ENCODE data around the gene LUZP2. TPM values are rescaled to one million over a fixed set of nuclear protein-coding genes. Genes with fewer than 3 reads are reported as not detected.

LUZP2 gene
- total RNA-seq, 1 donor from 2014 or later = 2.1 TPM

DNA sequence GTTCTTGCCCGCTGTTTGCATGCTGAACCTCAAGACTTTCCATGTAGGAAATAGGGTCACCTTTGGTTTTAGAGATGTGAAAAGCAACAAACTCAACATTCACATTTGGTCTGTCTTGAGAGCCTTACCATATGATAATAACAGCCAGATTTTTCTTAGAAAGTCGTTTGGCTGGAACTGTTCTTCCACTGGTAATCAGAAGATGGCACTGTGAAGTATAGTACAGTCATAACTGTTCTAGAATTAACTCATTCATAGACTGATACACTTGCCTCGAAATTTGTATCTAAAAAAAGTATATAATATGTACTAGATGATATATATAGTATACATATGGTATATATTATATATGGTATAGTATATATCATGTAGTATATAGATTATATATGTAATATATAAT, 12.3 kb downstream of the LUZP2 start:
- H3K4me3 ChIP-seq (ENCODE audit: low read length in 3 of 3) = no peak overlapping the region
- H3K27ac ChIP-seq (ENCODE audit: low read depth, low read length) = no peak overlapping the region
- H3K9me3 ChIP-seq (ENCODE audit: control insufficient read depth in 3 of 3, low read length in 3 of 3) = no peaks in the 10 kb centered on the region
- H3K27me3 ChIP-seq (ENCODE audit: control insufficient read depth in 3 of 3, insufficient read depth in 3 of 3, low read length in 3 of 3) = no peaks in the 10 kb centered on the region
- H3K36me3 ChIP-seq (ENCODE audit: control insufficient read depth in 3 of 3, insufficient read depth in 3 of 3, low read length in 3 of 3) = no peaks in the 10 kb centered on the region
- no peaks in the 10 kb centered on the region for H3K4me1 ChIP-seq (ENCODE audit: control insufficient read depth in 3 of 3, insufficient read depth in 3 of 3, low read length in 3 of 3)
- H3K9ac ChIP-seq (ENCODE audit: low read depth in 1 of 3, low read length in 3 of 3) = no peak overlapping the region

DNA sequence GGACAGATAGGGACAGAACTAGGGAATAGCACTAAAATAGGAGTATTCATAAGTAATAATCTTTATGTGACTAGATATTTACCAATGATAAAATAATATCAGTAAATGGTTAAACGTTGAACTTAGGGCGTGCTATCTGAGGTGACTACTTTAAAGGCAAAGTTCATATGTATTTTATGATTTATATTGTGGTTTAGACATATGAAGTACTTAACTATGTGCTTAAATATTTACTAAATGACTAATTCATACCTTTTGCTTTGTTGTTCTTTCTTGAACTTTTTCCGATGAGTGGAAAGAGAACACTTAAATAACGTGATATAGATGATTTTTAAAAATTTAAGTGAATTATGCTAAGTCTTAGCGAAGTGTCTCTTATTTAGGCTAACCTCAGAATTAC, 14.7 kb downstream of the LUZP2 start:
- H3K27ac ChIP-seq (ENCODE audit: low read depth, low read length) = no peak overlapping the region
- H3K27me3 ChIP-seq (ENCODE audit: control insufficient read depth in 3 of 3, insufficient read depth in 3 of 3, low read length in 3 of 3) = no peaks in the 10 kb centered on the region
- H3K4me1 ChIP-seq (ENCODE audit: control insufficient read depth in 3 of 3, insufficient read depth in 3 of 3, low read length in 3 of 3) = no peaks in the 10 kb centered on the region
- no peak overlapping the region for H3K9ac ChIP-seq (ENCODE audit: low read depth in 1 of 3, low read length in 3 of 3)
- H3K4me3 ChIP-seq (ENCODE audit: low read length in 3 of 3) = no peak overlapping the region
- no peaks in the 10 kb centered on the region for H3K36me3 ChIP-seq (ENCODE audit: control insufficient read depth in 3 of 3, insufficient read depth in 3 of 3, low read length in 3 of 3)
- no peaks in the 10 kb centered on the region for H3K9me3 ChIP-seq (ENCODE audit: control insufficient read depth in 3 of 3, low read length in 3 of 3)

DNA sequence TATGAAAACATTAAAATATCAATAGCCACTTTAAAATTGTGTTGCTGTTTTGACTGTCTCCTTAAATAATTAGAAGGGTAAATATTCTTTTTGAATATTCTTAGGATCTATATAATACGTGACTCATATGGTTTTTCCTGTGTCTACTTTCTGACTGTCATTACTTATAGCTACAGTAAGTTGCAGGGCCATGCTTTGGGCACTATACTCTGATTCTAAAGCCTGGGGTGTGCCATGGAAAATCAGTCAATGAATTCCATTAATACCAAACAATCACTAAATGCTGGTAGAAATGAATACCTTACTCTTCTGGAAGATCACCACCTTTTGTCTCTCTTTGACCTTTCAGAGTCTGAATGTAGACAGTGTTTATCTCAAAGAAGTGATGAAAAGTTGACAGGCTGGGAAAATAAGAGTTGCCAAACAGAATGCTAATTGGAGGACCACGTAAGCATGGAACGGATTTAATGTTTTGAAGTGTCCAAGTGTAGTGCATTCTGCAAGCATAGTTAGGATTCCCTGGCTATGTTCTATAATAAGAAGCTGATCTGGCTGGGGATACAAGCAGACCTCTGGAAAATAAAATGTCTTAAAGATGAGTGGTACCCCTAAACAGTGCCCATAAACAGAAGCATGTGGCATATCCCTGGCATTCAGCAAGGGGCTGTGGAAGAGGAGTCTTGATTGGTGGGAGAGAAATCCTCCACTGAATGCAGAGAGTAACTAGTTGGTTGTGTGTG, 16.8 kb downstream of the LUZP2 start:
- Histone ChIP-seq H3K27me3 (ENCODE audit: control insufficient read depth in 3 of 3, insufficient read depth in 3 of 3, low read length in 3 of 3) (no peaks in the 10 kb centered on the region), H3K9ac (ENCODE audit: low read depth in 1 of 3, low read length in 3 of 3) (no peak overlapping the region), H3K27ac (ENCODE audit: low read depth, low read length) (no peak overlapping the region), H3K36me3 (ENCODE audit: control insufficient read depth in 3 of 3, insufficient read depth in 3 of 3, low read length in 3 of 3) (no peaks in the 10 kb centered on the region), H3K9me3 (ENCODE audit: control insufficient read depth in 3 of 3, low read length in 3 of 3) (no peaks in the 10 kb centered on the region), H3K4me3 (ENCODE audit: low read length in 3 of 3) (no peak overlapping the region), H3K4me1 (ENCODE audit: control insufficient read depth in 3 of 3, insufficient read depth in 3 of 3, low read length in 3 of 3) (no peaks in the 10 kb centered on the region)

DNA sequence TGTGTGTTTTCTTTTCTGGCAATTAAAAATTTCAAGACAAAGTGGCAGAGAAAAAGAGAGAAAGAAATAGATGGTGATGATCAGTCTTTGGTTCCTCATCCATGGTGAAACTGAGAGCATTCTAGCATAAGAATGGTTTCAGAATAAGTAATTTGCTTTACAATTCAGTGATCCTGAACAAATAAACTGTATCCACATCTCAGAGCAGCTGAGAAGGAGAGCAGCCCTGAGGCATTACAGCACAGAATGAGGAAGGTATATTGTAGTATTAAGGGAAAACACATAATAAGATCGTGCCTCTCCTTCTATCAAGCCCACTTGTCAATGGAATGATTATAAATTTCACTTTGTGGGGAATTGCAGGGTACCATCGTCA, 17.4 kb downstream of the LUZP2 start:
- no peaks in the 10 kb centered on the region for H3K9me3 ChIP-seq (ENCODE audit: control insufficient read depth in 3 of 3, low read length in 3 of 3)
- no peak overlapping the region for H3K27ac ChIP-seq (ENCODE audit: low read depth, low read length)
- no peak overlapping the region for H3K9ac ChIP-seq (ENCODE audit: low read depth in 1 of 3, low read length in 3 of 3)
- H3K36me3 ChIP-seq (ENCODE audit: control insufficient read depth in 3 of 3, insufficient read depth in 3 of 3, low read length in 3 of 3) = no peaks in the 10 kb centered on the region
- no peaks in the 10 kb centered on the region for H3K27me3 ChIP-seq (ENCODE audit: control insufficient read depth in 3 of 3, insufficient read depth in 3 of 3, low read length in 3 of 3)
- no peak overlapping the region for H3K4me3 ChIP-seq (ENCODE audit: low read length in 3 of 3)
- H3K4me1 ChIP-seq (ENCODE audit: control insufficient read depth in 3 of 3, insufficient read depth in 3 of 3, low read length in 3 of 3) = no peaks in the 10 kb centered on the region

DNA sequence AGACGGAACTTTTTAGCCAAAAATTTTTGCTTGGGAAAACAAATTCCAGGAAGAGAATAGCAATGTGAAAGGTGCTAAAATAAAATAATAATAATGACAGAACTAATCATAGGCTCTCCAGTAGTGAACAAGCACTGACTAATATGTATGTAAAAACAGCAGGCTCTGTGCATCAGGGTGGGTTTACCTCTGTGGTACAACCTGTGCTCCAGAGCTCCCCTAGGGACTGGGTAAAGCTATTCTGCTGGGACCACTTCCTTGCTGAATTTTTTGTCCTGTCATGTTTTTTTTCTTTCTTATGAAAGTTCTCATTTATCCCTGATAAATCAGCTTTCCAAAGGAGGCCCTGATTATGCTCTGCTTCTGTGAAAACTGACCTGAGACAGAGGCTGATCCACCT, 18.8 kb downstream of the LUZP2 start:
- Histone ChIP-seq H3K4me3 (ENCODE audit: low read length in 3 of 3) (no peak overlapping the region), H3K4me1 (ENCODE audit: control insufficient read depth in 3 of 3, insufficient read depth in 3 of 3, low read length in 3 of 3) (no peaks in the 10 kb centered on the region), H3K36me3 (ENCODE audit: control insufficient read depth in 3 of 3, insufficient read depth in 3 of 3, low read length in 3 of 3) (no peaks in the 10 kb centered on the region), H3K27me3 (ENCODE audit: control insufficient read depth in 3 of 3, insufficient read depth in 3 of 3, low read length in 3 of 3) (no peaks in the 10 kb centered on the region), H3K27ac (ENCODE audit: low read depth, low read length) (no peak overlapping the region), H3K9me3 (ENCODE audit: control insufficient read depth in 3 of 3, low read length in 3 of 3) (no peaks in the 10 kb centered on the region), H3K9ac (ENCODE audit: low read depth in 1 of 3, low read length in 3 of 3) (no peak overlapping the region)

DNA sequence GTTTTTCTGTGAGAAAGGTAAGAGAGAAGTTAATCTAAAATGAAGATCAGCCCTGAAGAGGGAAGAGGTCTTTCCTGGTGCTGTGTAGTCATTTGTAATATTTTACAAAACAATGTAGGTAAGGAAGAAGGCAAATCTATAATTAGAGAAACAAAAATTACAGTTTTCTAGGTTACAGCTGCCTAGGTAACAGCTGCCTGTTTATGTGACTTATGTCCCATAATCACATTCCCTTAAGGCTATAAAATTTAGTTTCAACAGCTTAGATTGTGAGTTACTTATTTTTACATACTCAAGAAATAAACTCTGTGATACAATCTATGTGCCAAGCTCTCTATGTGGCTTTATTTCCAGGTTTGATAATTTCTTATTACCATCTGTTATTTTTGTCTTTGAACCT, 19.8 kb downstream of the LUZP2 start:
- Histone ChIP-seq H3K27ac (ENCODE audit: low read depth, low read length) (no peak overlapping the region), H3K4me3 (ENCODE audit: low read length in 3 of 3) (no peak overlapping the region), H3K9me3 (ENCODE audit: control insufficient read depth in 3 of 3, low read length in 3 of 3) (no peaks in the 10 kb centered on the region), H3K4me1 (ENCODE audit: control insufficient read depth in 3 of 3, insufficient read depth in 3 of 3, low read length in 3 of 3) (no peaks in the 10 kb centered on the region), H3K36me3 (ENCODE audit: control insufficient read depth in 3 of 3, insufficient read depth in 3 of 3, low read length in 3 of 3) (no peaks in the 10 kb centered on the region), H3K9ac (ENCODE audit: low read depth in 1 of 3, low read length in 3 of 3) (no peak overlapping the region), H3K27me3 (ENCODE audit: control insufficient read depth in 3 of 3, insufficient read depth in 3 of 3, low read length in 3 of 3) (no peaks in the 10 kb centered on the region)

DNA sequence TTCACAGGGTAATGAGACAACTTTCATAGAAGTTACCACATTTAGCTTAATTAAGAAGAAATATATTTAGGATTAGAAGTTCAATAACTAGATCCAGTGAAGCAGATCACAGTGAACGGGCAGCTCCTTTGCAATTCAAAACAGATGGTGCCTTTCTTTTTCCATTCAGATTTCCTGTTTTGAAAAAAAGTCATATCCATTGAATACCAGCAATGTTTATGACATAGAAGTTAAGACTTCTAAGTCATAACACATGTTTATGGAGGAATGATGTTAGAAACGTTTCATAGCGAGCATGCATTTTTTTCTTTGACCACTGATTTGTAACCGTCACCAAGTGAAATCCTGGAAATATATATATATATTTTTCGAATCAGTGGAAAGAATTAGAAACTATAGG, 24.7 kb downstream of the LUZP2 start:
- Histone ChIP-seq H3K27me3 (ENCODE audit: control insufficient read depth in 3 of 3, insufficient read depth in 3 of 3, low read length in 3 of 3) (no peaks in the 10 kb centered on the region), H3K9me3 (ENCODE audit: control insufficient read depth in 3 of 3, low read length in 3 of 3) (no peaks in the 10 kb centered on the region), H3K36me3 (ENCODE audit: control insufficient read depth in 3 of 3, insufficient read depth in 3 of 3, low read length in 3 of 3) (no peaks in the 10 kb centered on the region), H3K4me3 (ENCODE audit: low read length in 3 of 3) (no peak overlapping the region), H3K4me1 (ENCODE audit: control insufficient read depth in 3 of 3, insufficient read depth in 3 of 3, low read length in 3 of 3) (no peaks in the 10 kb centered on the region), H3K9ac (ENCODE audit: low read depth in 1 of 3, low read length in 3 of 3) (no peak overlapping the region), H3K27ac (ENCODE audit: low read depth, low read length) (no peak overlapping the region)

DNA sequence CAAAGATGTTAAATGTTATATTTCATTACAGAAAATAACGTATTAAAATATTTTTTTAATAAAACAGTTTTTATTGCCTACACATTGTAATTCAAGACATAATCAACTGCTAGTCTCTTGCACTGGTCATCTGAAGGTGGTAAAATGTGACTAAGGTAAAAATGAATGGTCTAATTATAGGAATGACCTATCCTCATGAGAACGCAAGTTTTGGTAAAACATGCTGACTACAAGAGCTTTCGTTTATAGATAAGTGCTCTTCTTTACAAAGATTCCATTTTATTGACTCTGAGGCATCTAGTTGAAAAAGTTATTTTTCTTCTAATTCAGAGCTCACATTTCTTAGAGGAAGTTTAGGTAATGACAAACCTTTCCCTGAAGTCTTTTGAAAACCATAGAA, 27.3 kb downstream of the LUZP2 start:
- Histone ChIP-seq H3K9me3 (ENCODE audit: control insufficient read depth in 3 of 3, low read length in 3 of 3) (no peaks in the 10 kb centered on the region), H3K4me1 (ENCODE audit: control insufficient read depth in 3 of 3, insufficient read depth in 3 of 3, low read length in 3 of 3) (no peaks in the 10 kb centered on the region), H3K27me3 (ENCODE audit: control insufficient read depth in 3 of 3, insufficient read depth in 3 of 3, low read length in 3 of 3) (no peaks in the 10 kb centered on the region), H3K36me3 (ENCODE audit: control insufficient read depth in 3 of 3, insufficient read depth in 3 of 3, low read length in 3 of 3) (no peaks in the 10 kb centered on the region), H3K9ac (ENCODE audit: low read depth in 1 of 3, low read length in 3 of 3) (no peak overlapping the region), H3K4me3 (ENCODE audit: low read length in 3 of 3) (no peak overlapping the region), H3K27ac (ENCODE audit: low read depth, low read length) (no peak overlapping the region)

DNA sequence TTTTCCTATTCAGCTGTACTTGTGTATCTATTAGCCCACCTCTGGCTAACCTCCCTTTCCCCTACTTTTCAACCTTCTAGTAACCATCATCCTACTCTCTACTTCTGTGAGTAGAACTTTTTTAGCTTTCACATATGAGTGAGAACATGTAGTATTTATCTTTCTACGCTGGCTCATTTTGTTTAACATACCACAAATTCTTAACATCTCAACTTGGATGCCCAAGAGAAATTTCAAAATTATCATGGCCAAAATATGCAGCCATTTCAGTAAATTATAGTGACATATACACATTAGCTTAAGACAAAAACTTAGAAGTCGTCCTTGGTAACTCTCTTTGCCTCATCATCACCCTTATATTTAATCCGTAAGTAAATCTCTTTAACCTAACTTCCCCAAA, 34.7 kb downstream of the LUZP2 start:
- H3K27me3 ChIP-seq (ENCODE audit: control insufficient read depth in 3 of 3, insufficient read depth in 3 of 3, low read length in 3 of 3) = no peaks in the 10 kb centered on the region
- H3K9ac ChIP-seq (ENCODE audit: low read depth in 1 of 3, low read length in 3 of 3) = no peak overlapping the region
- no peaks in the 10 kb centered on the region for H3K36me3 ChIP-seq (ENCODE audit: control insufficient read depth in 3 of 3, insufficient read depth in 3 of 3, low read length in 3 of 3)
- H3K4me1 ChIP-seq (ENCODE audit: control insufficient read depth in 3 of 3, insufficient read depth in 3 of 3, low read length in 3 of 3) = no peaks in the 10 kb centered on the region
- no peak overlapping the region for H3K4me3 ChIP-seq (ENCODE audit: low read length in 3 of 3)
- no peaks in the 10 kb centered on the region for H3K9me3 ChIP-seq (ENCODE audit: control insufficient read depth in 3 of 3, low read length in 3 of 3)
- no peak overlapping the region for H3K27ac ChIP-seq (ENCODE audit: low read depth, low read length)

DNA sequence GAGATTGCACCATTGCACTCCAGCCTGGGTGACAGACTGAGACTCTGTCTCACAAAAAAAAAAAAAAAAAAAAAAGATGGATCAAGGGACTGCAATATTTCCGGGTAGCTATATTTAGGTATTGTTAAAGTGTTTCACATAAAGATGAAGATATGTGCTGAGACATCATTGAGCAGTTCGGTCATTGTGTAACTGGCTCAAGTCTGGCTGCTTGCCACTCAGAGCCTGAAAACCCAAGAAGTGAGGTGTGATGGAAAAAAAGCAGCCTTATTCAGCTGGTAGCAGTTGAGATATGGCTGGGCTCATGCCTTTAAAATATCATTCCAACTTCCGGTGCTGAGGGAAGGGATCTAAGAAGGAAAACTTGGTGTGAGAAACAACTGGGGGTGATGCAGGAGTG, 46.9 kb downstream of the LUZP2 start:
- no peaks in the 10 kb centered on the region for H3K4me1 ChIP-seq (ENCODE audit: control insufficient read depth in 3 of 3, insufficient read depth in 3 of 3, low read length in 3 of 3)
- H3K4me3 ChIP-seq (ENCODE audit: low read length in 3 of 3) = no peak overlapping the region
- no peaks in the 10 kb centered on the region for H3K27me3 ChIP-seq (ENCODE audit: control insufficient read depth in 3 of 3, insufficient read depth in 3 of 3, low read length in 3 of 3)
- no peaks in the 10 kb centered on the region for H3K36me3 ChIP-seq (ENCODE audit: control insufficient read depth in 3 of 3, insufficient read depth in 3 of 3, low read length in 3 of 3)
- no peak overlapping the region for H3K27ac ChIP-seq (ENCODE audit: low read depth, low read length)
- H3K9me3 ChIP-seq (ENCODE audit: control insufficient read depth in 3 of 3, low read length in 3 of 3) = peaks cover 0 to 2% (median 0%) of the 10 kb centered on the region in 3 donors
- no peak overlapping the region for H3K9ac ChIP-seq (ENCODE audit: low read depth in 1 of 3, low read length in 3 of 3)

Measured in skeletal muscle tissue (tissue), 4 donors.